GM21528 (cell line): ENCODE measurements around the gene CDC14A.

ENCODE experiments used
- ATAC-seq: cut with Tn5 transposase; IDR thresholded peaks from one replicate; pipeline ENCODE4 v1.9.1; 2021; ENCODE audit warnings: mild to moderate bottlenecking, moderate library complexity; ENCODE audit not compliant: unreplicated experiment, low FRiP score

CDC14A gene

GRCh38 chr1:100441146-100441545 lies 88.8 kb downstream of the CDC14A start:
- ATAC-seq = no peak

DNA sequence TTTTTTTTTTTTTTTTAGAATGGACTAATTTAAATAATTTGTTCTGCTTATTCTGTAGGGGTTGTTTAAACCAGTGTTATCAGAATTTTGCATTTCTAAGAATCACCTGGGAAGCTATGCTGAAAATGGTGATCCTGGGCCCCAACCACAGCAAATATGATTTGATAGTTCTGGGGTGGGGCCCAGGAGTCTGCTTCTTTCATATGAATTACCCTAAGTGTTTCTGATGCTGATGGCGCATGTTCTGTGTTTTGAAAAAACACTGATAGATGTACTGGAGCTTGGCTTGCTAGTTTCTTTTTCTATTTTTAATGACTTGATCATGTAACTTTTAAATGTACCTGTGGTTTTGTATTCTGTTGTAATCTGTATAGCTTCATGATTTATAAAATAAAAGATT lies 89.3 kb downstream of the CDC14A start:
- no peak for ATAC-seq

GRCh38 chr1:100443811-100444571 lies 91.7 kb downstream of the CDC14A start:
- peak; percentile 72 for ATAC-seq

DNA sequence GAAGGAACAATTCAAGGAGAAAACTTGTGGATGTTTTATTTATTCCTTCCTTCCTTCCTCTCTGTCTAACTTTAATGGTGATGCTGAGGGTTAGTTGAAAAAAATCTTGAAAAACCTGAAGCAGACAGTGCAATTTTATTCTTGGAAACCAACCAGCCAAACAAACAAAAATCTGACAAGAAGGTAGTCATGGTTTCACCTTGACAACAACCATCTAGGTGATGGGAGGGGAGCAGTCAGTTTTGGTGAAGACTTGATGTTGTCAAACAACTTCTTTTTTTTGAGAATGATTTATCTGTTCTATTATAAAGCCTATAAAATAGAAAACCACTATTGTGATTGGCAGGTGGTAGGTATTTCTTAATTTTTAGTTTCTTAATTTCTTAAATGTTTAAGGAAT lies 93.3 kb downstream of the CDC14A start:
- ATAC-seq = no peak

DNA sequence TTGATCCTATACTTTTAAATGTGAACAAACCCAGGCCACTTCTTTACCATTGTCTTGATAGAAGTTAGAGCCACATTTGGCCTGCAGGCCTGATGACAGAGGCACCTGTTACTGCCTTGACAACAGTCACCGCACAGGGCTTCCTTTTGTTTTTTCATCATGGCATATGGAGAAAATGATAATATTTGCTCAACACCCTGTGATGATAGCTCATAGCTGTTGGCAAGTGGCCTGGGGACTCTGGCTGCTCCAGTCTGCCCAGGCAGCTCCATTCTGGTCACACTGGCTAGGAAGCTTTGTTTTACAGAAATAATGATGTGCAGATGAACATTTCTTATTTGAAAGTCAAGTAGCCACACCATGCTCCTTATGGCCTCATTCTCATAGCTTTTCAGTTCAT lies 96.1 kb downstream of the CDC14A start:
- no peak for ATAC-seq

DNA sequence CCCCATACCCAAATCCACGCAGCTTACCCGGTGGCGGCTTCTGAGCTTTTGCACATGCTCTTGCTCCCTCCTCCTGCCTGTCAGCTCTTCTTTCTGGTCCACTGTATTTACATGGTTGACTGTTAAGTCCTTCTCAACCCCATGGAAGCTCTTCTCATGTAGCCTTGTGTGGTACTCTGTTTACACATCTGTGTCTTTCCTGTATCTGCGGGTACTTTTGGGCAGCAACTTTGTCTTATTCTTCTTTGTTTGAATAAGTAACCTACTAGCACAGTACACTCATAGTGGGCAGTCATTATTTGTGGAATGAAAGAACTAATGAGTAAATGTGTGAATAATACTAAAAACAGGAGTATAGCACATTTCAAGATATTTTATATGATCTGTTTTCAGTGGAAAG lies 97.2 kb downstream of the CDC14A start:
- no peak for ATAC-seq

DNA sequence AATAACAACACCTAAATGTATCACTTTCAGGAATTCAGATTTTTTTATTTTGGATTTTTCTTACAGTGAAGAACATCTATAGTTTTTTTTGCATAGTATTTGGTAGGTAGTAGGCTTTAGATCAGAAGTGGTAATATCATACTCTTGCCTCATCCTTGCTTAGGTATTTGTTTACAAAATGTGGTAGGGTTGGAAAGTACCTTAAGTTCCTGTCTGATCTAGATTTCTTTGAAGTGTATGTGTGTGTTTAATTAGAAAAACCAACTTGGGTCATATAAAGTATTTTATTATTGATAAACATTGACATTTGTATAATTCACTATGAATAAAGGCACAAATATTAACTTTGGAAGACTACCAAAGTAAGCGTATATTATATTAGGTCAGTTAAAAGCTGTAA lies 100.3 kb downstream of the CDC14A start:
- peak; percentile 56 for ATAC-seq

- no peak for ATAC-seq
Observed at GRCh38 chr1:100455478-100456072, 103.3 kb downstream of the CDC14A start.

DNA sequence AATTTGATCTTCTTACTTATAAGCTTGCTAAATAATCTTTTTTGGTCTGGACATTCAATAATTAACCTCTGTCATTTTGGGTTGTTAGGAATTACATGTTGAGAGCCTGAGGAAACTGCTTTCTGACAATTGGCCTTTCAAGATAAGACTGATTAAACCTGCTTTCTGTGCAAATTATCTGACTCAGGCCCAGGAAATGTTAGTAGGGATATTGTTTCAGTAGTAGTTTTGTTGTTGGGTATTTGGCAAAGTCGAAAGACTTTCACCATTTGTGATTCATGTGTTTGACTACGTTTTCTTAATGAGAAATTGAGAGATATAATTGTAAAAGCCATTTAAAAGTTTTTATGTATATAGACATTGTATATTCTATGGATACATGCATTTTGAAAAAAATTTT lies 104.6 kb downstream of the CDC14A start:
- ATAC-seq = no peak

- no peak for ATAC-seq
Observed at GRCh38 chr1:100457683-100458082, 105.4 kb downstream of the CDC14A start.

GRCh38 chr1:100458661-100459357 lies 106.5 kb downstream of the CDC14A start:
- ATAC-seq = no peak

DNA sequence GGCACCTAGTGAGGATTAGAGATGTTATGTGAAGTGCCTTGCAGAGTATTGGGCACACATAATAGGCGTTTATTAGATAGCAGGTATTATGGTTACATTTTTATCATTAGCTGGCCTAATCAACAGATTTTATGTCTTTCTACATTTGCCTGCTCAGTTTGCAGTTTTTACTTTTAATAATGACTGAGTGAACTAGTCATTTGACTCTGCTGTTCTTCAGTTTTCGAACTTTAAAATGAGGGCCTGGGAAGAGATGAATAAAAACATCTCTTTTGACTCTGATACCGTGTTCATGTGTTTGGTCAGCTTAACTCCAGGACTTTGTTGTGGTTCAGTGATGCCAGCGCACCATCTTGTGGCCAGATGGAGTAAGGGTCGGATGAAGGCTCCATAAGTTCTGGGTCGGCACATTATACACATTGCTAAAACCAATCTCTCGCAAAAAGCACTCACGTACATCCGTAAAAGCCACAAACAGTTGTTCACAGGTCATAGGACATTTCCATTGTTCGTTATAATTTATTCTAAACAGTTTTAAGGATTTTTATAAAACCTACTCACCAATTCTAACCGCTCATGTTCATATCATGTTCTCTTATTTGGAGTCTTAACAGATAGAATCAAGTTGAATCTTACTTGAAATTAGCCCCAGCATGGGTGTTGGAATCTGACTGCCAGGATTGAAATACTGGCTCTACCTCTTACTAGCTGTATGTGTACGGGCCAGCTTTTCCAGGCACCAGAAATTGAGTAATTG lies 107.2 kb downstream of the CDC14A start:
- ATAC-seq = peak; percentile 87

- no peak for ATAC-seq
Observed at GRCh38 chr1:100461222-100461621, 108.9 kb downstream of the CDC14A start.

GRCh38 chr1:100462326-100463025 lies 110.2 kb downstream of the CDC14A start:
- ATAC-seq = no peak

DNA sequence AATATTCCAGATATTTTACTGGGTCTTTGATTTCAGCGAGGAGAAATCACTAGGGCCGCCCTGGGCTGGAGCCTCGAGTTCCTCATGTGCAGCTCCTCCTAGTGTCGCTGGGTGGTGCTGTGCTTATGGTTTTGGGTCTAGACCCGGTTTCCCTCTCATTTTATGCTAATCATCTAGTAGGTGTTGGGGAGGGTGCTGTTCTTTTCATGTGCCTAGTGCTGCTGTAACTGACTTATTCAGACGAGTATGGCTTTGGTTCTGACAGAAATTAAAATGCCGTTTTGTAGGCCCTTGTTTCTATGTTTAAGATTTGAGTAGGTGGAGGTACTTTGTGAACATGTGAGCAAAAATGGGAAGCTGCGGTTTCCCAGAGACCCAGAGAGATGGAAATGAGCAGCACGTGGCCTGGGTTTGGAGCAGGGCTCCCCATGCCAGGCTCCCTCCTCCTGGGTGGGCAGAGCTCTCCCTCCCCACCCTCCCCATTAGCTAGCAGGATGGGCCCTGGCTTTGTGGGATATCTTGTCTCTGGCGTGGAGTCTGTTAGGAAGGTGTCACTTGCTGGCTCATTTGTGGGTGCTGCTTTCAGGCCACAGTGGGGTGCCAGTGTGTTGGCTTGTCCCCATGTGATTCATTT lies 111.6 kb downstream of the CDC14A start:
- ATAC-seq = peak; percentile 92

DNA sequence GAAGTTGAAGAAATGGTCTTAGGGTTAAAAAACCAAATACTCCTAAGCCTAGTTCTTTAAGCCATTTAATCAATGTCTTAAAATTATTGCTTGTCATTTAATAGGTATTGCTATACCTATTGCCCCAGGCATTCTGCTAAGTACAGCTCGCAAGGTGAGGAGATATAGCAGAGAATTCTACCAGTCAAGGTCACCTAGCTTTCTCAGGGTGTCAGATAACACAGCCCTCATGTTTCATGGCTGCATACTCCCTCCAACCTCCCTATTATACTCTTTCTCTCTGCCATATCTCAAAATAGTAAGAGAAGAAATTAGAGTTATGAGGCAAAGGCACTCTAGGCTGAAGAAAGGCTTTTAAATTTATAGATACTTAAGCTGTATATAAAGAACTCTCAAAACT lies 117.3 kb downstream of the CDC14A start:
- ATAC-seq = no peak

DNA sequence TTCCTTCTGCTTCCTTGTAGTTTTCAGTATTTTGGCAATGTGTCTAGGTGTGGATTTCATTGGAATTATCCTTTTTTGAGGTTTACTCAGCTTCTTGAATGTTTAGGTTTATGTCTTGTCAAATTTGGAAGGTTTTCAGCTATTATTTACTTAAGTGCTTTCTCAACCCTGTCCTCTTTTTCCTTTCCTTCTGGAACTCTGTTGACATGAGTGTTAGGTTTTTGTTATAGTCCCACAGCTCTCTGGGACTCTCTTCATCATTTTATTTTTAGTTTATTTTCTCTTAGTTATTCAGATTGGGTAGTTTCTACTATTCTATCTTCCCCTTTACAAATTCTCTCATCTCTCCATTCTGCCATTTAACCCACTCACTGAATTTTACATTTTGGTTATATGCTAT lies 122.5 kb downstream of the CDC14A start:
- no peak for ATAC-seq

- ATAC-seq = no peak
Observed at GRCh38 chr1:100476735-100477290, 124.5 kb downstream of the CDC14A start.

- no peak for ATAC-seq
Observed at GRCh38 chr1:100478816-100479215, 126.5 kb downstream of the CDC14A start.
